ENCODE data around the gene TSHZ2.
A peak's percentile ranks its signal among the peaks of the same experiment; 100 is the strongest.

The TSHZ2 gene

GRCh38 chr20:53175135-53175780 lies 203.1 kb downstream of the TSHZ2 start:
- no peak for DNase-seq

GRCh38 chr20:53176134-53176533 lies 204.0 kb downstream of the TSHZ2 start:
- DNase-seq, result no peak

- no peak for DNase-seq
Observed at GRCh38 chr20:53177687-53178086, 205.5 kb downstream of the TSHZ2 start.

- DNase-seq, result no peak
Observed at GRCh38 chr20:53179749-53180148, 207.6 kb downstream of the TSHZ2 start.

- no peak for DNase-seq
Observed at GRCh38 chr20:53180928-53181362, 208.8 kb downstream of the TSHZ2 start.

- DNase-seq, result no peak
Observed at GRCh38 chr20:53181866-53182376, 209.8 kb downstream of the TSHZ2 start.

- DNase-seq, result no peak
Observed at GRCh38 chr20:53183181-53183580, 211.0 kb downstream of the TSHZ2 start.

GRCh38 chr20:53186635-53187034 lies 214.5 kb downstream of the TSHZ2 start:
- no peak for DNase-seq

GRCh38 chr20:53187392-53188068 lies 215.4 kb downstream of the TSHZ2 start:
- no peak for DNase-seq

- no peak for DNase-seq
Observed at GRCh38 chr20:53190225-53190624, 218.1 kb downstream of the TSHZ2 start.

GRCh38 chr20:53191957-53192356 lies 219.8 kb downstream of the TSHZ2 start:
- no peak for DNase-seq

GRCh38 chr20:53194306-53195290 lies 222.4 kb downstream of the TSHZ2 start:
- DNase-seq, result no peak

GRCh38 chr20:53195876-53196610 lies 223.9 kb downstream of the TSHZ2 start:
- no peak for DNase-seq

- no peak for DNase-seq
Observed at GRCh38 chr20:53201588-53201987, 229.4 kb downstream of the TSHZ2 start.

- no peak for DNase-seq
Observed at GRCh38 chr20:53202777-53203176, 230.6 kb downstream of the TSHZ2 start.

GRCh38 chr20:53205046-53205445 lies 232.9 kb downstream of the TSHZ2 start:
- no peak for DNase-seq

GRCh38 chr20:53208110-53208832 lies 236.1 kb downstream of the TSHZ2 start:
- DNase-seq, result peak; percentile 41 to 45

GRCh38 chr20:53210041-53210440 lies 237.9 kb downstream of the TSHZ2 start:
- no peak for DNase-seq

- DNase-seq, result no peak
Observed at GRCh38 chr20:53210931-53211330, 238.8 kb downstream of the TSHZ2 start.

- no peak for DNase-seq
Observed at GRCh38 chr20:53212018-53212417, 239.9 kb downstream of the TSHZ2 start.

- no peak for DNase-seq
Observed at GRCh38 chr20:53214392-53214791, 242.2 kb downstream of the TSHZ2 start.

- DNase-seq, result no peak
Observed at GRCh38 chr20:53215166-53215565, 243.0 kb downstream of the TSHZ2 start.
